HEK293 (cell line): Measurements from ENCODE around the gene MAFF.

Source experiments
- TCF7L2 ChIP-seq: IDR thresholded peaks from 2 replicates; pipeline ENCODE4 v1.6.1; 2011; ENCODE audit warnings: low read depth, mild to moderate bottlenecking, inconsistent platforms, low read length, moderate library complexity, borderline replicate concordance
- ZNF121 ChIP-seq: fragments of 450-650 bp; formaldehyde crosslinking; IDR thresholded peaks from 2 replicates; pipeline ENCODE4 v1.5.1; 2016; ENCODE audit warnings: missing biosample characterization, missing genetic modification characterization
- ZNF214 ChIP-seq: fragments of 450-650 bp; formaldehyde crosslinking; IDR thresholded peaks from 2 replicates; pipeline ENCODE4 v1.5.1; 2017; ENCODE audit warnings: missing biosample characterization, mild to moderate bottlenecking, missing genetic modification characterization, borderline replicate concordance
- ZNF311 ChIP-seq: fragments of 450-650 bp; formaldehyde crosslinking; IDR thresholded peaks from 2 replicates; pipeline ENCODE4 v1.5.1; 2017; ENCODE audit warnings: missing biosample characterization, missing genetic modification characterization, borderline replicate concordance
- ZNF530 ChIP-seq: fragments of 450-650 bp; formaldehyde crosslinking; IDR thresholded peaks from 2 replicates; pipeline ENCODE4 v1.5.1; 2016; ENCODE audit warnings: low read depth, missing biosample characterization, missing genetic modification characterization
- ZNF560 ChIP-seq: fragments of 450-650 bp; formaldehyde crosslinking; IDR thresholded peaks from 2 replicates; pipeline ENCODE4 v1.5.1; 2017; ENCODE audit warnings: missing biosample characterization, missing genetic modification characterization, borderline replicate concordance
- ZNF747 ChIP-seq: fragments of 450-650 bp; formaldehyde crosslinking; IDR thresholded peaks from 2 replicates; pipeline ENCODE4 v1.5.1; 2016; ENCODE audit warnings: missing biosample characterization, missing genetic modification characterization
- ZNF843 ChIP-seq: fragments of 450-650 bp; formaldehyde crosslinking; IDR thresholded peaks from 2 replicates; pipeline ENCODE4 v1.5.1; 2016; ENCODE audit warnings: missing biosample characterization, missing genetic modification characterization
- TF ChIP-seq, protein P1 (sequence below): fragments of 450-650 bp; formaldehyde crosslinking; IDR thresholded peaks from 2 replicates; pipeline ENCODE4 v1.5.1; 2016; ENCODE audit warnings: missing biosample characterization, missing genetic modification characterization
- TF ChIP-seq, protein P2 (sequence below): IDR thresholded peaks from 2 replicates; pipeline ENCODE4 v1.6.1; 2011; ENCODE audit warnings: mild to moderate bottlenecking, low read depth, low read length, borderline replicate concordance
- TF ChIP-seq, protein P3 (sequence below): fragments of 450-650 bp; formaldehyde crosslinking; IDR thresholded peaks from 2 replicates; pipeline ENCODE4 v1.5.1; 2016; ENCODE audit warnings: missing biosample characterization, missing genetic modification characterization, low read depth
- TF ChIP-seq, protein P4 (sequence below): fragments of 450-650 bp; formaldehyde crosslinking; IDR thresholded peaks from 2 replicates; pipeline ENCODE4 v1.5.1; 2016; ENCODE audit warnings: missing biosample characterization, missing genetic modification characterization
- TF ChIP-seq, protein P5 (sequence below): fragments of 450-650 bp; formaldehyde crosslinking; IDR thresholded peaks from 2 replicates; pipeline ENCODE4 v1.5.1; 2016; ENCODE audit warnings: missing biosample characterization, missing genetic modification characterization

DNA sequence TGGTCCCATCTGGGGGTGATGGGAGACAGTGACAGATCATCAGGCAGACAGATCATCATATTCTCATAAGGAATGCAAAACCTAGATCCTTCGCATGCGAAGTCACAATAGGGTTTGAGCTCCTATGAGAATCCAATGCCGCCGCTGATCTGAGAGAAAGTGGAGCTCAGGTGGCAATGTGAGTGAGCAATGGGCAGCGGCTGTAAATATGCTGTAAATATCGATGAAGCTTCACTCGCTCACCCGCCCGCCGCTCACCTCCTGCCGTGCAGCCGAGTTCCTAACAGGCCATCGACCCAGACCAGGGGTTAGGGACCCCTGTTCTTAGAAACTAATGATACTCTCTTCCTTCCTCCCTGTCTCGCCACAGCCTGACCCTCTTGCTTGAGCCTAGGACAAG lies 10.7 kb upstream of the MAFF start:
- TF ChIP-seq, protein P1, sequence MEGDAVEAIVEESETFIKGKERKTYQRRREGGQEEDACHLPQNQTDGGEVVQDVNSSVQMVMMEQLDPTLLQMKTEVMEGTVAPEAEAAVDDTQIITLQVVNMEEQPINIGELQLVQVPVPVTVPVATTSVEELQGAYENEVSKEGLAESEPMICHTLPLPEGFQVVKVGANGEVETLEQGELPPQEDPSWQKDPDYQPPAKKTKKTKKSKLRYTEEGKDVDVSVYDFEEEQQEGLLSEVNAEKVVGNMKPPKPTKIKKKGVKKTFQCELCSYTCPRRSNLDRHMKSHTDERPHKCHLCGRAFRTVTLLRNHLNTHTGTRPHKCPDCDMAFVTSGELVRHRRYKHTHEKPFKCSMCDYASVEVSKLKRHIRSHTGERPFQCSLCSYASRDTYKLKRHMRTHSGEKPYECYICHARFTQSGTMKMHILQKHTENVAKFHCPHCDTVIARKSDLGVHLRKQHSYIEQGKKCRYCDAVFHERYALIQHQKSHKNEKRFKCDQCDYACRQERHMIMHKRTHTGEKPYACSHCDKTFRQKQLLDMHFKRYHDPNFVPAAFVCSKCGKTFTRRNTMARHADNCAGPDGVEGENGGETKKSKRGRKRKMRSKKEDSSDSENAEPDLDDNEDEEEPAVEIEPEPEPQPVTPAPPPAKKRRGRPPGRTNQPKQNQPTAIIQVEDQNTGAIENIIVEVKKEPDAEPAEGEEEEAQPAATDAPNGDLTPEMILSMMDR (tag by site-specific recombination), result no peak
- TF ChIP-seq, protein P2, sequence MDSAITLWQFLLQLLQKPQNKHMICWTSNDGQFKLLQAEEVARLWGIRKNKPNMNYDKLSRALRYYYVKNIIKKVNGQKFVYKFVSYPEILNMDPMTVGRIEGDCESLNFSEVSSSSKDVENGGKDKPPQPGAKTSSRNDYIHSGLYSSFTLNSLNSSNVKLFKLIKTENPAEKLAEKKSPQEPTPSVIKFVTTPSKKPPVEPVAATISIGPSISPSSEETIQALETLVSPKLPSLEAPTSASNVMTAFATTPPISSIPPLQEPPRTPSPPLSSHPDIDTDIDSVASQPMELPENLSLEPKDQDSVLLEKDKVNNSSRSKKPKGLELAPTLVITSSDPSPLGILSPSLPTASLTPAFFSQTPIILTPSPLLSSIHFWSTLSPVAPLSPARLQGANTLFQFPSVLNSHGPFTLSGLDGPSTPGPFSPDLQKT, result no peak
- TF ChIP-seq ZNF311 (tag by site-specific recombination), result no peak
- no peak for TF ChIP-seq ZNF121 (tag by site-specific recombination)
- no peak for TF ChIP-seq ZNF843 (tag by site-specific recombination)
- TF ChIP-seq, protein P3, sequence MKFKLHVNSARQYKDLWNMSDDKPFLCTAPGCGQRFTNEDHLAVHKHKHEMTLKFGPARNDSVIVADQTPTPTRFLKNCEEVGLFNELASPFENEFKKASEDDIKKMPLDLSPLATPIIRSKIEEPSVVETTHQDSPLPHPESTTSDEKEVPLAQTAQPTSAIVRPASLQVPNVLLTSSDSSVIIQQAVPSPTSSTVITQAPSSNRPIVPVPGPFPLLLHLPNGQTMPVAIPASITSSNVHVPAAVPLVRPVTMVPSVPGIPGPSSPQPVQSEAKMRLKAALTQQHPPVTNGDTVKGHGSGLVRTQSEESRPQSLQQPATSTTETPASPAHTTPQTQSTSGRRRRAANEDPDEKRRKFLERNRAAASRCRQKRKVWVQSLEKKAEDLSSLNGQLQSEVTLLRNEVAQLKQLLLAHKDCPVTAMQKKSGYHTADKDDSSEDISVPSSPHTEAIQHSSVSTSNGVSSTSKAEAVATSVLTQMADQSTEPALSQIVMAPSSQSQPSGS, result no peak
- no peak for TF ChIP-seq ZNF214 (tag by site-specific recombination)
- TF ChIP-seq, protein P4, sequence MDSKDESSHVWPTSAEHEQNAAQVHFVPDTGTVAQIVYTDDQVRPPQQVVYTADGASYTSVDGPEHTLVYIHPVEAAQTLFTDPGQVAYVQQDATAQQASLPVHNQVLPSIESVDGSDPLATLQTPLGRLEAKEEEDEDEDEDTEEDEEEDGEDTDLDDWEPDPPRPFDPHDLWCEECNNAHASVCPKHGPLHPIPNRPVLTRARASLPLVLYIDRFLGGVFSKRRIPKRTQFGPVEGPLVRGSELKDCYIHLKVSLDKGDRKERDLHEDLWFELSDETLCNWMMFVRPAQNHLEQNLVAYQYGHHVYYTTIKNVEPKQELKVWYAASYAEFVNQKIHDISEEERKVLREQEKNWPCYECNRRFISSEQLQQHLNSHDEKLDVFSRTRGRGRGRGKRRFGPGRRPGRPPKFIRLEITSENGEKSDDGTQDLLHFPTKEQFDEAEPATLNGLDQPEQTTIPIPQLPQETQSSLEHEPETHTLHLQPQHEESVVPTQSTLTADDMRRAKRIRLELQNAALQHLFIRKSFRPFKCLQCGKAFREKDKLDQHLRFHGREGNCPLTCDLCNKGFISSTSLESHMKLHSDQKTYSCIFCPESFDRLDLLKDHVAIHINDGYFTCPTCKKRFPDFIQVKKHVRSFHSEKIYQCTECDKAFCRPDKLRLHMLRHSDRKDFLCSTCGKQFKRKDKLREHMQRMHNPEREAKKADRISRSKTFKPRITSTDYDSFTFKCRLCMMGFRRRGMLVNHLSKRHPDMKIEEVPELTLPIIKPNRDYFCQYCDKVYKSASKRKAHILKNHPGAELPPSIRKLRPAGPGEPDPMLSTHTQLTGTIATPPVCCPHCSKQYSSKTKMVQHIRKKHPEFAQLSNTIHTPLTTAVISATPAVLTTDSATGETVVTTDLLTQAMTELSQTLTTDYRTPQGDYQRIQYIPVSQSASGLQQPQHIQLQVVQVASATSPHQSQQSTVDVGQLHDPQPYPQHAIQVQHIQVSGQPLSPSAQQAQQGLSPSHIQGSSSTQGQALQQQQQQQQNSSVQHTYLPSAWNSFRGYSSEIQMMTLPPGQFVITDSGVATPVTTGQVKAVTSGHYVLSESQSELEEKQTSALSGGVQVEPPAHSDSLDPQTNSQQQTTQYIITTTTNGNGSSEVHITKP (tag by site-specific recombination), result no peak
- TF ChIP-seq ZNF530, result no peak
- TF ChIP-seq, protein P5, sequence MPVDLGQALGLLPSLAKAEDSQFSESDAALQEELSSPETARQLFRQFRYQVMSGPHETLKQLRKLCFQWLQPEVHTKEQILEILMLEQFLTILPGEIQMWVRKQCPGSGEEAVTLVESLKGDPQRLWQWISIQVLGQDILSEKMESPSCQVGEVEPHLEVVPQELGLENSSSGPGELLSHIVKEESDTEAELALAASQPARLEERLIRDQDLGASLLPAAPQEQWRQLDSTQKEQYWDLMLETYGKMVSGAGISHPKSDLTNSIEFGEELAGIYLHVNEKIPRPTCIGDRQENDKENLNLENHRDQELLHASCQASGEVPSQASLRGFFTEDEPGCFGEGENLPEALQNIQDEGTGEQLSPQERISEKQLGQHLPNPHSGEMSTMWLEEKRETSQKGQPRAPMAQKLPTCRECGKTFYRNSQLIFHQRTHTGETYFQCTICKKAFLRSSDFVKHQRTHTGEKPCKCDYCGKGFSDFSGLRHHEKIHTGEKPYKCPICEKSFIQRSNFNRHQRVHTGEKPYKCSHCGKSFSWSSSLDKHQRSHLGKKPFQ (tag by site-specific recombination), result no peak
- TF ChIP-seq ZNF747 (tag by site-specific recombination), result no peak
- no peak for TF ChIP-seq TCF7L2
- no peak for TF ChIP-seq ZNF560
